Ovary (tissue), 9 donors: ENCODE results near the gene ANO8. TPM values are rescaled to one million over a fixed set of nuclear protein-coding genes. Genes with fewer than 3 reads are reported as not detected.

Experiments
- DNase-seq, 5 donors: peaks; one replicate each; pipeline ENCODE4 v3.0.0-alpha.2; 2019 to 2020
- H3K27ac ChIP-seq, 2 donors: fragments of 200-600 bp; one replicate each; pipeline versions ENCODE4 v1.5.1 to v1.8.0; 2019 to 2022
- H3K27me3 ChIP-seq: fragments of 200-600 bp; one replicate; pipeline ENCODE4 v1.8.0; 2022
- H3K36me3 ChIP-seq: fragments of 200-600 bp; sonication (generic); one replicate; pipeline ENCODE4 v1.5.1; 2019
- H3K4me1 ChIP-seq: one replicate; pipeline ENCODE4 v1.8.1; 2013; ENCODE audit warnings: mild to moderate bottlenecking, moderate library complexity; ENCODE audit not compliant: insufficient read depth
- H3K4me3 ChIP-seq: fragments of 200-600 bp; sonication (generic); one replicate; pipeline ENCODE4 v1.5.1; 2017
- H3K9me3 ChIP-seq, 2 donors: fragments of 200-600 bp in 1 of 2; sonication (generic) in 1 of 2; one replicate each; pipeline versions ENCODE4 v1.5.1 to v1.8.1; 2013 to 2019; ENCODE audit warnings: mild to moderate bottlenecking in 1 of 2, moderate library complexity in 1 of 2
- EP300 ChIP-seq: sonication (generic); formaldehyde crosslinking; IDR thresholded peaks from one replicate; pipeline ENCODE4 v1.6.1; 2017; ENCODE audit warnings: antibody characterized with exemption
- POLR2A ChIP-seq: fragments of 450-650 bp; IDR thresholded peaks from one replicate; pipeline ENCODE4 v1.6.1; 2017; ENCODE audit warnings: antibody characterized with exemption, mild to moderate bottlenecking, moderate library complexity
- WGBS, 3 donors: extraction: QIAGEN DNeasy Blood & Tissue Kit in 1 of 3; methylation state at CpG; one replicate each; pipeline versions ENCODE4 v1.1.5 to v1.1.7; 2013 to 2017; 5-methylcytosine and 5-hydroxymethylcytosine counted together
- intact Hi-C, 4 donors: fragments of 100-400 bp; cut with DNase I; formaldehyde crosslinking; loops; one replicate each; pipeline versions ENCODE4 v1.11.0 to v1.15.1; 2022 to 2023
- polyA plus RNA-seq, 2 donors: library from polyadenylated mRNA; stranded (reverse); fragments of 200-250 nt in 1 of 2; fragments of 350-450 nt in 1 of 2; fragmentation: Illumina TruSeq in 1 of 2; extraction: RNeasy Lipid Tissue Mini Kit (QIAGEN cat#74804) in 1 of 2; gene quantifications; one replicate each; pipeline ENCODE4 v1.2.3, GENCODE V29; 2013 to 2014
- total RNA-seq, 7 donors: library from RNA; depleted of rRNA in 2 of 7; stranded (reverse); fragments of >200 nt in 2 of 7; fragmentation: NEBNext Ultra II Directional in 3 of 7; extraction: Animal tissue kit (Norgen Biotek cat#: 25700) in 3 of 7; gene quantifications; one replicate each; pipeline versions ENCODE4 v1.1.0 to v1.2.4, GENCODE V29; 2016 to 2023
- TF ChIP-seq, protein P1 (sequence below), 3 donors: fragments of 450-650 bp in 2 of 3; fragments of 200-600 bp in 1 of 3; IDR thresholded peaks; one replicate each; pipeline versions ENCODE4 v1.5.1 to v1.8.0; 2016 to 2022; ENCODE audit warnings: antibody characterized with exemption in 3 of 3, mild to moderate bottlenecking in 1 of 3
- donor health status: DM: no; HTN: no; CAD: no; lungs with moderate emphysema.
- donor health status: DM: no; HTN: no; CAD: no.
- donor health status: Bipolar disorder and iron deficiency.
- donor health status: DM: yes; HTN: yes; CAD: no.
- donor health status: DM: no; HTN: no; CAD: no.
- donor health status: DM: yes; HTN: yes; CAD: no.

The ANO8 gene
- total and polyA plus RNA-seq, 9 donors = 2.0 to 8.9 (median 3.7) TPM

DNA sequence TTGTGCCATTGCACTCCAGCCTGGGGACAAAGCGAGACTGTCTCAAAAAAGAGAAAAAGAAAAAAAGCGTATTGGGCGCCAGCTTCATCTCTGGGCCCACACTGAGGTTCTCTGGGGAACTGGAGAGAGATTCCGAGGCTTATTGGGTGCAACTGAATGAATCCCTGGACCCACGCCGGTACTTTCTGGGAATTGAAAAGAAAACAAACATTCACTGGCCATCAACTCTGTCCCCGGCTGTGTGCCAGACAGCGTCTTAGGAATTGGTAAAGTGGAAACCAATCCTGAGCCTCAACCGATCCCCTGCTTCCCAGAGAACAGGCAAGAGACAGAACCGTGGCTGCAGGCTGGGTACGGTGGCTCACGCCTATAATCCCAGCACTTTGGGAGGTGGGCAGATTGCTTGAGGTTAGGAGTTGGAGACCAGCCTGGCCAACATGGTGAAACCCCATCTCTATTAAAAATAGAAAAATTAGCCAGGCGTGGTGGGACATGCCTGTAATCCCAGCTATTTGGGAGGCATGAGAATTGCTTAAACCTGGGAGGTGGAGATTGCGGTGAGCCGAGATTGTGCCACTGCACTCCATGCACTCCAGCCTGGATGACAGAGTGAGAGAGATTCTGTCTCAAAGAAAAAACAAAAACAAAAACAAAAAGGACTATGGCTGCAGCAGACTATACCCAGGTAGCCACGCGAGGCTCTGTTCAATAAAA, 8.6 kb downstream of the ANO8 start:
- intact Hi-C loops = no loop called here
- no peak for TF ChIP-seq EP300
- TF ChIP-seq, protein P1, sequence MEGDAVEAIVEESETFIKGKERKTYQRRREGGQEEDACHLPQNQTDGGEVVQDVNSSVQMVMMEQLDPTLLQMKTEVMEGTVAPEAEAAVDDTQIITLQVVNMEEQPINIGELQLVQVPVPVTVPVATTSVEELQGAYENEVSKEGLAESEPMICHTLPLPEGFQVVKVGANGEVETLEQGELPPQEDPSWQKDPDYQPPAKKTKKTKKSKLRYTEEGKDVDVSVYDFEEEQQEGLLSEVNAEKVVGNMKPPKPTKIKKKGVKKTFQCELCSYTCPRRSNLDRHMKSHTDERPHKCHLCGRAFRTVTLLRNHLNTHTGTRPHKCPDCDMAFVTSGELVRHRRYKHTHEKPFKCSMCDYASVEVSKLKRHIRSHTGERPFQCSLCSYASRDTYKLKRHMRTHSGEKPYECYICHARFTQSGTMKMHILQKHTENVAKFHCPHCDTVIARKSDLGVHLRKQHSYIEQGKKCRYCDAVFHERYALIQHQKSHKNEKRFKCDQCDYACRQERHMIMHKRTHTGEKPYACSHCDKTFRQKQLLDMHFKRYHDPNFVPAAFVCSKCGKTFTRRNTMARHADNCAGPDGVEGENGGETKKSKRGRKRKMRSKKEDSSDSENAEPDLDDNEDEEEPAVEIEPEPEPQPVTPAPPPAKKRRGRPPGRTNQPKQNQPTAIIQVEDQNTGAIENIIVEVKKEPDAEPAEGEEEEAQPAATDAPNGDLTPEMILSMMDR (IDR thresholded peaks at IDR 0.05) = no peak
- TF ChIP-seq POLR2A = no peak
- no peak overlapping the region for H3K27ac ChIP-seq
- H3K4me3 ChIP-seq = no peak overlapping the region
- no peaks in the 10 kb centered on the region for H3K36me3 ChIP-seq
- H3K9me3 ChIP-seq = no peaks in the 10 kb centered on the region
- H3K4me1 ChIP-seq = peaks cover 4% of the 10 kb centered on the region
- H3K27me3 ChIP-seq = no peaks in the 10 kb centered on the region
- WGBS, 3 donors = 84 to 89% (median 88%) methylated on average over 17 of the region's 17 CpGs
- no peak for DNase-seq

DNA sequence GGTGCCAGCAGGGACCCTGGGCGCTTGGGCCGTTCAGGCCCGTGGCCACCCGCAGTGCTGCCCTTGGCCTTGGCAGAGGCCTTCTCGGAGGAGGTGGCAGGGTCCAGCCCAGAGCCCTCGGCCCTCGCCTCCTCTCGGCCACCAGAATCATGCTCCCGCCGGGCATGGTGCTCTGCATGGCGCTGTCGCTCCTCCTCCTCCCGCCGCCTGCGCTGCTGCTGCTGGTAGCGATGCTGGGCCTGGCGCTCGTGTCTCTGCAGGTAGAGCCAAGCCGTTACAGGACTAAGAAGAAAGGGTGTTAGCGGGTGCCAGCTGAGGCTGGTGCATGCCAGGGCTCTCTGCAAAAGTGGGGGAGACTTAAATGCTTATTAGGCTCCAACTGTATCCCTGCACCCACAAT, 9.5 kb downstream of the ANO8 start:
- WGBS, 3 donors = 91 to 94% (median 93%) methylated on average over 20 of the region's 20 CpGs
- peaks cover 4% of the 10 kb centered on the region for H3K4me1 ChIP-seq
- no peak overlapping the region for H3K27ac ChIP-seq
- intact Hi-C loops = no loop called here
- H3K36me3 ChIP-seq = no peaks in the 10 kb centered on the region
- TF ChIP-seq, protein P1 (IDR thresholded peaks at IDR 0.05) = no peak
- TF ChIP-seq EP300 (no peak), POLR2A (no peak)
- no peaks in the 10 kb centered on the region for H3K27me3 ChIP-seq
- DNase-seq = no peak
- H3K4me3 ChIP-seq = no peak overlapping the region
- H3K9me3 ChIP-seq = no peaks in the 10 kb centered on the region

DNA sequence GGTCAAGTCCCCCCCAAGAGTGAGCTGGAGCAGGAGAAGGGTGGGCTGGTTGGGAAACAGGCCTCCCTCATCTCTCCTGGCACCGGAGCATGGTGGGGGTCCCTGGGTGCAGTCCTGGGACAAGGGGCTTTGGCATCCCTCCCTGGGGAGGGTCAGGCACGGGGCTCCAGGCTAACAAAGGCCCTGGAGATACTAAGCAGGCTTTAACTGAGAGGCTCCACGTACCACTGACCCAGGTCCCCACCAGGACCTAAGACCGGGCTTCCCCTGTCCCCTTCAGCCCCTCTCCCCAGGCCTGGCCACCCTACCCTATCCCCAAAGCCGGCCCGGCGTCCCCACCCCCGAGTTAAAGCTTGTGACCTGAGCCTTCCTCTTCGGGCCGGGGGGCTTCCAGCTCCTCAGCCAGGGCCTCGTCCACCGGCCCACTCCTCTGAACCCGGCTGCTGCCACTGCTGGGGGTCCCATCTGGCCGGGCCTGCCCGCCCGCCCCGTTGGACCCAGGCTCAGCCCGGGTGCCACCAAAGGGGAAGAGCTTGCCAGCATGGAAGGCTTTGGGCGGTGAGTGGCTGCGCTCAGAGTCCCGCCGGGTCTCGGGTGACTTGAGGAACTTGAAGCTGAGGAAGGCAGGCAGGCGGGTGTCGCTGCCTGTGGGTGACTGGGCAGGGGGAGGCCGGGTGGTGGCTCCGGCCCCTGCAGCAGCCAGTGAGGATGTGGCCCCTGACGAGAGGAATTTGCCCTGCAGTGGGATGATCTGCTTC, 10.1 kb downstream of the ANO8 start:
- no peaks in the 10 kb centered on the region for H3K36me3 ChIP-seq
- DNase-seq = no peak
- WGBS, 3 donors = 86 to 87% (median 87%) methylated on average over 27 to 28 of the region's 28 CpGs
- TF ChIP-seq, protein P1 (IDR thresholded peaks at IDR 0.05) = no peak
- TF ChIP-seq POLR2A (no peak), EP300 (no peak)
- no peak overlapping the region for H3K4me3 ChIP-seq
- H3K4me1 ChIP-seq = peaks cover 4% of the 10 kb centered on the region
- H3K27ac ChIP-seq = no peak overlapping the region
- H3K9me3 ChIP-seq = no peaks in the 10 kb centered on the region
- intact Hi-C loops = no loop called here
- H3K27me3 ChIP-seq = no peaks in the 10 kb centered on the region

GRCh38 chr19:17323964-17324332, 10.7 kb downstream of the ANO8 start:
- H3K4me1 ChIP-seq = peaks cover 3% of the 10 kb centered on the region

More at GRCh38 chr19:17323964-17324332, 10.7 kb downstream of the ANO8 start:
- Histone ChIP-seq H3K36me3 (no peaks in the 10 kb centered on the region), H3K27ac (no peak overlapping the region), H3K9me3 (no peaks in the 10 kb centered on the region), H3K27me3 (no peaks in the 10 kb centered on the region), H3K4me3 (no peak overlapping the region)
- WGBS, 3 donors = 16 to 33% (median 21%) methylated on average over 6 to 7 of the region's 7 CpGs
- DNase-seq = no peak
- TF ChIP-seq, protein P1 (IDR thresholded peaks at IDR 0.05) = no peak
- TF ChIP-seq POLR2A = no peak
- no peak for TF ChIP-seq EP300
- intact Hi-C loops = no loop called here
